ENCODE data around the gene CD58. TPM values are rescaled to one million over a fixed set of nuclear protein-coding genes. Genes with fewer than 3 reads are reported as not detected.
A peak's percentile ranks its signal among the peaks of the same experiment; 100 is the strongest.

CD58 gene
- total and polyA plus RNA-seq, 3 experiments from 2014 or later: 29.9 to 49.1 (median 30.7) TPM

DNA sequence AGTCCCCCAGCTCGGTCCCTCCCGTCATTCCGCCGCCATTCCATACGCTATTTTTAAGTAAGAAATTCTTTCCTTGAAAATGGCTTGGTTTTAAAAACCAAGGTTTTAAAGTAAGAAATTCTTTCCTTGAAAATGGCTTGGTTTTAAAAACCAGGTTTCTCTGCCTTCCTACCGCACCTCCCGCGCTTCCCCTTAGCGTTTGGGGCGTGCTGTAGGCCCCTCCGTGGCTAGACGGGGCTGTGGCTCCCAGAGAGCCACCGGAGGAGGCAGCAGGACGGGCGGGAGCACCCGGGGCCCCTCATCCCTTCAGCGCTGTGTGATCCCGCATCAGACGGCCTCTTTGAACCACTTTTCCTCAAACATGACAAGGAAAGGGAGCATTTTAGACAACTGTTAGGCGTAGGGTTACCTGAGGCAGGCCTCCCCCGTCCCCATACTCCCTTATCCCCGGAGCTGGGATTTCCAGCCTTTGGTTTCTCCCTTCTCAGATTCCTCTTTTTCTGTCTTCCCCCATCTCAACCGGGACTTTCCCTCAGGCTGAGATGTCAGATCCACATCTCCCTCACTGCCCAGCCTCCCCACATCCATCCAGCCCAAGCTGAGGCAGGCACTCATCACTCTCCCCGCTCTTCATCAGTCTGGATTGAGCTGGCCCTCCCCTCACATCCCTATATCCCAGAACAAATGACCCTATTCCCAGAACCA is 541 bp upstream of the CD58 start:
- H3K27me3 ChIP-seq (ENCODE audit: insufficient read depth, low read length, poor library complexity, severe bottlenecking): no peaks in the 10 kb centered on the region
- H3K4me1 ChIP-seq (ENCODE audit: insufficient read depth, low read length): peaks cover 30% of the 10 kb centered on the region
- peak overlapping the region; percentile 83 for H3K4me3 ChIP-seq (ENCODE audit: low read length)
- DNase-seq: no peak
- peak overlapping the region; percentile 87 to 97 (median 94) for H3K4me3 Mint-ChIP-seq
- H3K9me3 Mint-ChIP-seq: no peaks in the 10 kb centered on the region
- CTCF ChIA-PET: interaction anchor here (0.7 to 2.2 kb wide), 6 partner anchors 15 to 432 kb away, joined by 3 to 6 read pairs (median 4); no protein-coding TSS in a partner anchor
- H3K36me3 Mint-ChIP-seq: peaks cover 0 to 6% (median 0%) of the 10 kb centered on the region in 3 donors
- H3K27me3 Mint-ChIP-seq: peaks cover 0 to 5% of the 10 kb centered on the region in 2 donors
- no peaks in the 10 kb centered on the region for H3K9me3 ChIP-seq (ENCODE audit: low read length)
- H3K27ac Mint-ChIP-seq: peak overlapping the region; percentile 9 to 95 (median 91)
- peak overlapping the region; percentile 95 for H3K27ac ChIP-seq (ENCODE audit: low read depth, low read length)
- POLR2A ChIA-PET: interaction anchor here (0.8 kb wide), 1 partner anchor 193 kb away, joined by 4 read pairs; no protein-coding TSS in a partner anchor
- no peaks in the 10 kb centered on the region for H3K36me3 ChIP-seq (ENCODE audit: insufficient read depth, low read length)
- H3K4me1 Mint-ChIP-seq: peaks cover 36 to 52% (median 52%) of the 10 kb centered on the region in 3 donors

GRCh38 chr1:116569776-116570357 is 959 bp downstream of the CD58 start:
- peak in 4 of 5 donors; percentile 28 to 75 (median 52) for DNase-seq
- Histone ChIP-seq H3K4me3 (ENCODE audit: low read length) (peak overlapping the region; percentile 83), H3K4me1 (ENCODE audit: insufficient read depth, low read length) (peaks cover 30% of the 10 kb centered on the region), H3K27me3 (ENCODE audit: insufficient read depth, low read length, poor library complexity, severe bottlenecking) (no peaks in the 10 kb centered on the region), H3K36me3 (ENCODE audit: insufficient read depth, low read length) (no peaks in the 10 kb centered on the region), H3K27ac (ENCODE audit: low read depth, low read length) (peak overlapping the region; percentile 95), H3K9me3 (ENCODE audit: low read length) (no peaks in the 10 kb centered on the region)
- peaks cover 2 to 12% (median 5%) of the 10 kb centered on the region in 3 donors for H3K36me3 Mint-ChIP-seq
- ChIA-PET CTCF (interaction anchor here (0.8 to 2.3 kb wide), 8 partner anchors 12 to 103 kb away, joined by 3 to 9 read pairs (median 4); no protein-coding TSS in a partner anchor), POLR2A (interaction anchor here (0.6 to 1.7 kb wide), 7 partner anchors 23 to 771 kb away, joined by 3 to 12 read pairs (median 4); no protein-coding TSS in a partner anchor)
- peaks cover 46 to 66% (median 63%) of the 10 kb centered on the region in 3 donors for H3K4me1 Mint-ChIP-seq
- peak overlapping the region; percentile 87 to 97 (median 94) for H3K4me3 Mint-ChIP-seq
- H3K27ac Mint-ChIP-seq: peak overlapping the region; percentile 82 to 97 (median 94)
- peaks cover 0 to 3% of the 10 kb centered on the region in 2 donors for H3K27me3 Mint-ChIP-seq
- peaks cover 0 to 2% (median 0%) of the 10 kb centered on the region in 5 donors for H3K9me3 Mint-ChIP-seq

GRCh38 chr1:116569381-116569670 is 1.5 kb downstream of the CD58 start:
- Histone ChIP-seq H3K36me3 (ENCODE audit: insufficient read depth, low read length) (no peaks in the 10 kb centered on the region), H3K9me3 (ENCODE audit: low read length) (no peaks in the 10 kb centered on the region), H3K27ac (ENCODE audit: low read depth, low read length) (no peak overlapping the region), H3K4me3 (ENCODE audit: low read length) (no peak overlapping the region), H3K27me3 (ENCODE audit: insufficient read depth, low read length, poor library complexity, severe bottlenecking) (no peaks in the 10 kb centered on the region), H3K4me1 (ENCODE audit: insufficient read depth, low read length) (peaks cover 30% of the 10 kb centered on the region)
- Mint-ChIP-seq H3K9me3 (peaks cover 0 to 3% (median 0%) of the 10 kb centered on the region in 5 donors), H3K4me1 (peaks cover 47 to 66% (median 63%) of the 10 kb centered on the region in 3 donors), H3K27me3 (no peaks in the 10 kb centered on the region), H3K36me3 (peaks cover 2 to 15% (median 9%) of the 10 kb centered on the region in 3 donors), H3K4me3 (peak overlapping the region; percentile 87 to 97 (median 94)), H3K27ac (peak overlapping the region; percentile 65 to 96 (median 94))
- ChIA-PET CTCF (interaction anchor here (0.8 to 2.3 kb wide), 7 partner anchors 11 to 103 kb away, joined by 3 to 9 read pairs (median 4); no protein-coding TSS in a partner anchor), POLR2A (interaction anchor here (0.6 to 1.7 kb wide), 4 partner anchors 54 to 772 kb away, joined by 4 to 12 read pairs (median 5); no protein-coding TSS in a partner anchor)
- DNase-seq: no peak

- ChIA-PET POLR2A (interaction anchor here (1.1 to 1.7 kb wide), 2 partner anchors 54 to 64 kb away, joined by 6 to 12 read pairs; no protein-coding TSS in a partner anchor), CTCF (interaction anchor here (0.8 to 2.3 kb wide), 7 partner anchors 11 to 104 kb away, joined by 3 to 9 read pairs (median 4); no protein-coding TSS in a partner anchor)
- H3K36me3 Mint-ChIP-seq: peaks cover 6 to 20% (median 14%) of the 10 kb centered on the region in 3 donors
- Histone ChIP-seq H3K27me3 (ENCODE audit: insufficient read depth, low read length, poor library complexity, severe bottlenecking) (no peaks in the 10 kb centered on the region), H3K27ac (ENCODE audit: low read depth, low read length) (no peak overlapping the region), H3K9me3 (ENCODE audit: low read length) (no peaks in the 10 kb centered on the region), H3K4me1 (ENCODE audit: insufficient read depth, low read length) (peaks cover 30% of the 10 kb centered on the region), H3K36me3 (ENCODE audit: insufficient read depth, low read length) (no peaks in the 10 kb centered on the region), H3K4me3 (ENCODE audit: low read length) (no peak overlapping the region)
- peak overlapping the region; percentile 77 to 96 (median 94) for H3K27ac Mint-ChIP-seq
- no peaks in the 10 kb centered on the region for H3K27me3 Mint-ChIP-seq
- peak overlapping the region; percentile 87 to 97 (median 94) for H3K4me3 Mint-ChIP-seq
- H3K4me1 Mint-ChIP-seq: peaks cover 50 to 71% (median 66%) of the 10 kb centered on the region in 3 donors
- peaks cover 0 to 8% (median 5%) of the 10 kb centered on the region in 5 donors for H3K9me3 Mint-ChIP-seq
- DNase-seq: no peak
Measured at GRCh38 chr1:116568662-116569380, 2.0 kb downstream of the CD58 start.

DNA sequence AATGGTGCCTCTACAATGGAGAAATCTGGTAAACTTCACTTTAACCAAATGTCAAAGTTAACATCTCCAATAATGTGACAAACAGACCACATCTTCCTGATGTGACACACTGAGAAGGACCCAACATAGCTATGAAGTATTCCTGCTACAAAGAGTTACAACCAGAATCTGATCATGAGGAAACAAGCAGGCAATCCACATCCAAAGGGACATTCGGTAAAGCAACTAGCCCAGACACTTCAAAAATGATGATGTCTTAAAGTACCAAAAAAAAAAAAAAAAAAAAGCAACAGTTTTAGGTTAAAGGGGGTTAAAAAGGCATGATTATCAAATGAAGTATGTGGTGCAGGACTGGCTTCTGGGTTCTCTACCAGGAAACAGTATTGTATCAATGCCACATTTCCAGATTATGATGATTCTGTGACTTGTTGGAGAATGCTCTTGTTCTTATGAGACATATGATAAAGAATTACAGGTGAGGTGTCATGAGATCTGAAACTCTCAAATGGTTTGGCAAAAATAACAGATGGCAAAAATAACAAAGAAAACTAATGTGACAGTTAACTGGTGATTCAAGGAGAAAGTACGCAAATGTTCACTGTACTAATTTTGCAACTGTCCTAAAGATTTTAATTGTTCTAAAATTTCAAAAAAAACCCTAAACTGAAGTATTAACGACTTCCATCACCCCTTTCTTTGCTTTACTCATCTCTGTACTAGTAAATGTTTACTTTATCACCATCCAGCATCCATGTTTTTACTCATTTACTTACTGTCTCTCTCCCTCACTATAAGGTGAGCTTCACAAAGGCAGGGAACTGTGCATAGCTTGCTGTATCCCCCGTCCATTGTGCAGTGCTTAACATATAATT is 2.8 kb downstream of the CD58 start:
- no peaks in the 10 kb centered on the region for H3K27me3 Mint-ChIP-seq
- Histone ChIP-seq H3K36me3 (ENCODE audit: insufficient read depth, low read length) (no peaks in the 10 kb centered on the region), H3K27ac (ENCODE audit: low read depth, low read length) (no peak overlapping the region), H3K9me3 (ENCODE audit: low read length) (no peaks in the 10 kb centered on the region), H3K4me1 (ENCODE audit: insufficient read depth, low read length) (peaks cover 30% of the 10 kb centered on the region), H3K4me3 (ENCODE audit: low read length) (no peak overlapping the region), H3K27me3 (ENCODE audit: insufficient read depth, low read length, poor library complexity, severe bottlenecking) (no peaks in the 10 kb centered on the region)
- DNase-seq: no peak
- H3K4me1 Mint-ChIP-seq: peaks cover 50 to 78% (median 72%) of the 10 kb centered on the region in 3 donors
- H3K27ac Mint-ChIP-seq: peak overlapping the region; percentile 72 to 96 (median 94)
- H3K9me3 Mint-ChIP-seq: peaks cover 0 to 13% (median 6%) of the 10 kb centered on the region in 5 donors
- H3K4me3 Mint-ChIP-seq: peak overlapping the region; percentile 87 to 97 (median 94)
- CTCF ChIA-PET: interaction anchor here (1.4 to 2.3 kb wide), 4 partner anchors 10 to 83 kb away, joined by 4 to 9 read pairs (median 8); no protein-coding TSS in a partner anchor
- POLR2A ChIA-PET: no interaction called here
- H3K36me3 Mint-ChIP-seq: peaks cover 6 to 26% (median 16%) of the 10 kb centered on the region in 3 donors

DNA sequence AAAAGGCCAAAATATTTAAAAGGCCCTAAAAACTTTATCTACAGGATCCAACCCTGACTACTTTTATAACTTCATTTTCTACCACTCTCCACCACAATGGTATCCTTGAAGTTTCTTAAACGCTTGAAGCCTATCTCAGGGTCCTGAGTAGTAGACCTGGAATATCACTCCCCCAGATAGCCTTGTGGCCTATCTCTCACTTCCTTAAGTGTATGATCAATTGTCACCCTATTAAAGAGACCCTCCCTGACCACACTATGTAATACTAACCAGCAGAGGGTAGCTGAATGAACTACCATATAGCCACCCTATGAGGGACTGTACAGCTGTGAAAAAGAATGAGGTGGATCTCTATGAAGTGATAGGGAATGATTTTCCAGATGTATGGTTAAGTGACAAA is 5.6 kb downstream of the CD58 start:
- DNase-seq: no peak
- Mint-ChIP-seq H3K9me3 (peaks cover 0 to 16% (median 8%) of the 10 kb centered on the region in 5 donors), H3K27me3 (no peaks in the 10 kb centered on the region), H3K4me3 (no peak overlapping the region), H3K4me1 (peaks cover 70 to 93% (median 89%) of the 10 kb centered on the region in 3 donors), H3K27ac (peak overlapping the region in 4 of 8 donors; percentile 8 to 62 (median 44)), H3K36me3 (peaks cover 9 to 32% (median 24%) of the 10 kb centered on the region in 3 donors)
- H3K4me1 ChIP-seq (ENCODE audit: insufficient read depth, low read length): peaks cover 34% of the 10 kb centered on the region
- H3K27ac ChIP-seq (ENCODE audit: low read depth, low read length): no peak overlapping the region
- no peak overlapping the region for H3K4me3 ChIP-seq (ENCODE audit: low read length)
- H3K9me3 ChIP-seq (ENCODE audit: low read length): no peaks in the 10 kb centered on the region
- ChIA-PET CTCF (interaction anchor here (1.0 to 1.2 kb wide), 2 partner anchors 10 to 427 kb away, joined by 3 read pairs; no protein-coding TSS in a partner anchor), POLR2A (no interaction called here)
- H3K27me3 ChIP-seq (ENCODE audit: insufficient read depth, low read length, poor library complexity, severe bottlenecking): no peaks in the 10 kb centered on the region
- H3K36me3 ChIP-seq (ENCODE audit: insufficient read depth, low read length): no peaks in the 10 kb centered on the region

- H3K9me3 Mint-ChIP-seq: peaks cover 0 to 16% (median 8%) of the 10 kb centered on the region in 5 donors
- H3K4me1 Mint-ChIP-seq: peaks cover 68 to 93% (median 89%) of the 10 kb centered on the region in 3 donors
- Histone ChIP-seq H3K27ac (ENCODE audit: low read depth, low read length) (no peak overlapping the region), H3K4me3 (ENCODE audit: low read length) (no peak overlapping the region), H3K9me3 (ENCODE audit: low read length) (no peaks in the 10 kb centered on the region), H3K4me1 (ENCODE audit: insufficient read depth, low read length) (peaks cover 31% of the 10 kb centered on the region), H3K36me3 (ENCODE audit: insufficient read depth, low read length) (no peaks in the 10 kb centered on the region), H3K27me3 (ENCODE audit: insufficient read depth, low read length, poor library complexity, severe bottlenecking) (no peaks in the 10 kb centered on the region)
- H3K4me3 Mint-ChIP-seq: peak overlapping the region in 1 of 7 donors; percentile 2
- H3K27ac Mint-ChIP-seq: peak overlapping the region in 6 of 8 donors; percentile 8 to 55 (median 45)
- POLR2A ChIA-PET: no interaction called here
- no peak for DNase-seq
- CTCF ChIA-PET: no interaction called here
- H3K27me3 Mint-ChIP-seq: no peaks in the 10 kb centered on the region
- peaks cover 9 to 26% (median 24%) of the 10 kb centered on the region in 3 donors for H3K36me3 Mint-ChIP-seq
Measured at GRCh38 chr1:116564426-116564825, 6.4 kb downstream of the CD58 start.

Measured in CD8-positive, alpha-beta memory T cell (primary cell).